SIG-M5 treated with dmso at 0.1 percent for 504 hours (cell line): ENCODE data around the gene SELL.
A peak's percentile ranks its signal among the peaks of the same experiment; 100 is the strongest.
"Not testable (repeated sequence)": the region's sequence is repeated elsewhere in the genome, so short reads cannot be mapped to it uniquely, and the experiment has no call there.

Source experiments
- DNase-seq: peaks from one replicate; lab custom pipeline; 2025; ENCODE audit not compliant: unreplicated experiment; lab: John Stamatoyannopoulos, UW

The SELL gene

DNA sequence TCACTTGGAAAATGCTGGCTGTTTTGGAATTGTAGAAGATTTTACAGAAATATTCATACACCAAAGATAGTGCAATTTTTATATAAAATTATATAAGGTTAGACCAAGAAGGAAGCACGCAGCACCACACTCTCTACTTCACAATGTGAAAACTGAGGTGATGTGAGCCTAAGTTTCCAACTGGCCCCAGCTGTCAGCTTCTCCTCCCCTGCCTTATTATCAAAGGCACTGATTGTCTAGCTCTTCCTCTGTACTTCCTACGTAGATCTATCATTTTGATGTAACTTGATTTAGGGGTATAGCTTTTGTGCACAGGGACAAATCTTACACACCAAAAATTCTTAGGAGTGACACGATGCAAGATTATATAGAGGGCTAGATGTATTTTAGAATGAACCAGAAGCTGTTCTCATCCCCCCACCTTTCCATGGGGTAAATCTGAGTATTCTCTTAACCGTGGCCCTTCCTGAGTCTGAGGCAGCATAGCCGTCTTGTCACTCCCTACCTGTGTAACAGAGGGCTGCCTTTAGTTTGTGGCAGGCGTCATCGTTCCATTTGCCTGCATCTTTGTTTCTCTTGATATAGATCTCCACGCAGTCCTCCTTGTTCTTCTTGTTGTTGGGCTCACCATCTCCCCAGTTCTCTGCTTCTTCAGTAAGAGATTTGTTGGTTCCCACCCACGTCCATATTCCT lies 3.4 kb downstream of the SELL start:
- DNase-seq = no peak

DNA sequence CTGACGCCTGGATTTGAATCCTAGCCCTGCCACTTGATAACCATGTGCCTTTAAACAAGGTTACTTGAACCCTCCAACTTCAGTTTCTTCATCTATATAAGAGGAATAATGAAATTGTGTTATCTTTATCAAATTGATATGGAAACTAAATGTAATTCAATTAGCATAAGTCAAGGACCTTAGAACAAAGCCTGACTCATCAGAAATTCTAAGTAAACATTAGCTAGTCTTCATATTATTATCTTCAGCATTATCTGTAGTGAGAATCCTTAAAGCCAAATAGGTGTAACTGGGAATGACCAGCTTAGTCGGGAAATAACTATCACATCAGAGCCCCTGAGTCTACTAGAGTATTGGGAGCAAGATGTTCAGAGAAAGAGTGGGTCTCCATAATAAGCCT lies 6.6 kb downstream of the SELL start:
- DNase-seq = no peak

DNA sequence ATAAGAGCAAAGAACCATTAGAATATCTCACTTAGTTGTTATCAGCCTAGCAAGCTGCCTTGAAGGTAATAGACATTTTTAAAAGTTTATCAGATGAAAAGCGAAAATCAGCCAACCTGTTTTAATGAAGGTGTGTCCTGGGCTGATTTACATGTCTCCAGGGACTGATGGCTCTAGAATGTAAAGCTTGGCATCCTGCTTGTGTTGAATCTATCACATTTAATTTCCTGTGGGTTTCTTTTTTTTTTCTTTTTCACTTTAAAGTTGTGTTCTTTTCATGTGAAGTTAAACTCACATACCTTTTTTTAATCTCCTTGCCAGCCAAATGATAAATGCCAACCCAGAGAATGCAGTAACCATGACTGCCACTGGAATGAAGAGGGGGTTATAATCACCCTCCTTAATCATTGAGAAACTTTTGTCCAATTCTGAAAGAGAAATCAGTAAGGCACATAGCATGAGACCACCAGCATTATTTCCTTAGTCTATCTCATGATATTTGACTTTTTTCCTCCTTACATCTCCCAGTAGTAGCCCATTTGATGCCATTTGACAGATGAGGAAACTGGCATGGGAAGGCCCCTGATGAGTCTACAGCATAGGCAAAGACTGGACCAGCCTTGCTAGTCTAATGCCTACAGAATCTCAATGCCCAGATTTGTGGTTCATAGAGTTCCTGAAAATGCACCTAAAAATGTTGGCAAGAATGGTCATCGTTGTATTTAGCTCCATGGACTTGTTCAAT lies 10.0 kb downstream of the SELL start:
- DNase-seq = no peak

DNA sequence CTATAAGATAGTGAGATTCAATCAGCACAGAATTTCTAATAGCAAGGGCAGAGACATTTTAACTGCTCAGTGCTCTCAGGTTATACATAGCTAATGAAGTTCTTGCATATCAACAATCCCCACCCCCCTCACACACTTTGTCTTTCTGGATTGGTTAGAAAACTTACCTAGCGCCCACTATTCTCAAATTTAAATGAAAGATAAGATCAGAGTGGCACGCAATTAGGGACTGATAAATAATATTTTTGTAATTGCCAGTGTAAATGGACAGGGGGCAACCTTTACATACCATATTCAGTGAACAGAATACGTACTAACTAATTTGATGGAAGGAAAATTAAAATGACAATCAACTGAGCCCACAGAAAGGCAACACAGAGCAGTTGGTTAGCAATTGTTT lies 11.7 kb downstream of the SELL start:
- no peak for DNase-seq

DNA sequence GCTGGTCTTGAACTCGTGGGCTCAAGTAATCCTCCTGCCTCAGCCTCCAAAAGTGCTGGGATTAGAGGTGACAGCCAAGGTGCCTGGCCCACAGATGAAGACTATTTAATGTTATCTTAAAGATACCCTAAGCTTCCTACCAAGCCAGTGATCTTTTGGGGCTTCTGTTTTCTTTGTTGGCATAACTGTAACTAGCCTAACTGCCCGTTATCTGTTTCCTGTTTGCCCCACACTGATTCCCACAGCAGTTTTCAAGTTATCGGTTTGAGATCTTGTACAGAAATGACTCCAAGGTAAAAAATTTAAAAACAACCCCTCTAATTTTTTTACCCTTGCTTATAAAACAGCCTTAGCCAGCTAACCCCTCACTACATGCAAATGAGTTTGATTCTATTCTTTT lies 12.4 kb downstream of the SELL start:
- no peak for DNase-seq

DNA sequence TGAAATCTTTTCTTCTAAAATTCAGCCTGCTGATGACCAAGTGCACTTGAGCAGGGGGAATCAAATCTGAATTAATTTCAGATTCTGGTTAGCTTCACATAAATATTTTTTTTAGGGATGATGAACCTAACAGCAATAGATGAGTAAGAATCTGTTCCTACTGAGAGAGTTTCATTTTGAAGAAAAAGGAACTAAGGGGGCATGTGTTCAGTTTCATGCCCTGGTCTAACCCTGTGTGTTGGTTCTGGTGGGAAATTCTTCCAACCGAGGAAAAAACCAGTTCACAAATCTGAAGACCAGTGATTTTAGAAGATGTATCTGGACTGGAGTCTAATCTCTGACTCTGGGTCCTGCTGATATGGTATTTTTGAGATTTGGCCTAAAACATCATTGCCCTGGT lies 13.7 kb downstream of the SELL start:
- peak; percentile 45 for DNase-seq

DNA sequence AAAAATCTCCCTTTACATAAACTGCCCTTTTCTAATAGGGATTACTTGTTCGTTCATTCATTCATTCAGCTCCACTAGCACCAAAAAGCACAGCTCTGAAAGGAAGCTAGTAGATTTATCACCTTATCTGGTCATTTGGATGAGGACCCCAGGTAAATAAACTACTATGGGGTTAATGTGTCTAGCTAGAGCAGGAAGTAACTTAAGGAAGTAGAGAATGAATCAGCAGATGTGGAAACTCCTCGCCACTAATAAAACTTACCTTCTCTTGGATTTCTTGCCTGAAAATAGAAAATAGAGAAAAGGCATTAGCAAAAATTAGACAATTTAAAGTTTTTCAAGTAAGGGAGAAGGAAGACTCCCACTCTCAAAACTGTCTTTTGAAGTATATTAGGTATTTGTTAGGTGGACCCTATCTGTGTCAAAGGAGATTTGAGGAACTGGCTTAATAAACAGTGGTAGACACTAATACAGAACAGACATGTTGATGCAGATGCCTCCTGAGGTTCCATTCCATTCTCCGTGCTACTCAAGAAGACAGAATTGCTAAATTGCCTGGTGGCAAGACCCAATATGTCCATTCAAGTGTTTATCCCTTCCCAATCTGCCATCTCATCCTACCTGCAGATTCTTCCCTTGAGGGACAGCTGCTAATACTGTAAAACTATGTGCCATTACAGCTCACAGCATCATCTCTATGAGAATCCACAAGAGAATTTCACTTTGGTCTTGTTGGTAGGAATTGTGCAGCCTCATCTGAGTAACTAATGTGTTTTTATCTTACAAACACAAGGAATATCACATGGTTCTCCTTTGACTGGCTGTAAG lies 14.9 kb downstream of the SELL start:
- no peak for DNase-seq

DNA sequence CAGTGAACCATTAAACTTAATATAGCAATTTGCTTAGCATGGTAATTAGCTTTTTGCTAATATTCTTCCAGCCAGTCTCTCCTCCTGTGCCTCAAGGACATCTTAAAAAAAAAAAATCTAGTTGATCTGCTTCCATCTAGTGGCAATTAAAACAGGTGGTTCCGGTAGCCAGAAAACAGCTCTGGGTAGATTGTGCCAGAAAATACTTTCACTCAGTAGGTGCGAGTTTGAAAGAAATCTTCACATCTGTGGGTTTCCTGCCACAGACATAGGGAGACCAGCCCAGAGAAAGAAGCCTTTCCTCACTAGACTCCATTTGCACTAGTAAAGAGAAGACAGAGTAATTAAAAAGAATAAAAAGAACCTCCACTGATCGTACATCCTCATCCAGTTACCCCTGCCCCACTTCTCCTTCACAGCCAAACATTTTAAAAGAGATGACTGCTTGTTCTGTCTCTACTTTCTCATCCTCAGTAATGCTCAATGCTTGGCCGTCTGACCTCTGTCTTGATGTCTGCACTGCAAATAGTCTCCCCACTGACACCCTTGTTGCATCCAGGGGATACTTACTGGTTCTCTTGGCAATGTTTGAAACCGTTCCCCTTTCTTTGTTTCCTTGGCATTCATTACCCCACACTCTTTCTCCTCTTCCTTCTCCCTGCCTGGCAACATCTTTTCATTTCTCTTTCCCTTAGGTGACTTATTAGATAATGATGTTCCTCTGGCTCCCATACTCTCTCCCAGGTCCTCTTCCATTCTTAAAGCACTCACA lies 16.9 kb downstream of the SELL start:
- DNase-seq = no peak

DNA sequence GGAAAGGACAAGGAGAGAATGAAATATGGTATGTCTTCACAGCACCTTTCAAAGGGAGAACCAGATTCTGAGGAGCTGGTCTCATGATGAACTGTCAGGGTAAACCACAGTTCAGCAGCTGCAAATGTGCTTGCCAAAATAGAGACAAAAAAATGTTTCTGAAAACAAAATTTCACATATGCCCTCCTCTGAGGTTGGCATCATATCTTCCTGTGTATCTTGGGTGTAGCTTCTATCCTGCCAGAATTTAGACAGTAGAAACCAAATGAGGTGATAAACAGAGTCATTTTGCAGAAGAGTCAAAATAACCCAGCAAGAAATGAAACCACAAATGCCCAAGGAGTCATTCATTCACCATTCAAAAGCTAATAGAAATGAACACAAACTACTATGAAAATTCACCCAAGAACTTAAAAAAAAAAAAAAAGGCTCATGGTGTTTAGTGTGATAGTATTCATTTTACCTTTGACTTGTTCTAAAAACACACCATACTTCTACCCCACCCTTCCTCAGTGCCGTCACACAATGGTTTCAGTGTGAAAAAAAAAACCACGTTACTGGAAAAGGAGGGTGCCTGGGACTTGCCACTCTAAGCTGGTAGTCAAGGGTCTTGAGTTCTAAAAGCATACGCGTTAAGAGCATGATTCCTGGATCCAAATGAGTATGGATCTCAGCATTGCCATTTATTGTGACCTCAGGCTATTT lies 18.5 kb downstream of the SELL start:
- no peak for DNase-seq

DNA sequence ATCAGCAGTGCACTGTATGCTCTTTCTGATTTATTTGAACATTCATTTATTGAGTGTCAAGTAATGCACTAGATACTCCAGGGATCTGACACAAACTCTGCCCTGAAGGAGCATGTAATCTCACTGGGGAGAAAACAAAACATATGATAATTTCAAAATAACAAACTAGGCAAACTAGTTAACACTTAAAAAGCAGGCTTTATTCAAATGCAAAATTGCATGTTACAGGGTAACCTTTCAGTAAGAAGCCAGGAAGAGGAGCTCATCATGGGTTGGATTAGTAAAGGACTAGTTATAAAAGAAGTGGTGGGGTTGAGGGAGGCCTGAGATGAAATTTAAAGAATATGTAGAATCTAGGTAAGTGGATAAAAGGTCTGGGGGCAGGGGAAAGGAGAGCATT lies 20.9 kb downstream of the SELL start:
- no peak for DNase-seq

DNA sequence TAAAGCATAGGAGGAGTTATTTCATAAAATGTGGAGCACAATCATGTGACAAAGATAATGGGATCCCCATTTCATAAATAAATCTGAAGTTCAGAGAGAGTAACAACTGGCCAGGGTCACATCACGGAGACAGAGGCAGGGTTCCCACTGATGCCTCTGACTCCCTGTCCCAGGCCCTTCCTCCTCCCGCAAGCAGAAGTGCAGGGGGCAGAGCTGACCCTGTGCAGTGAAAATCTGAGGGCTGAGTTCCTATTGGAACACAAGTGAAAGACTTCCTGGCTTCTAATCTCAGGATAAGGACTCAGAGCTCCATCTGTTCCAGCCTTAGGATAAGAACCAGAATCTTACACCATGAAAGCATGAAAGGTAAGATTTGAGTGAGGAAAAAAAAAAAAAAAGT lies 22.0 kb downstream of the SELL start:
- DNase-seq = no peak

DNA sequence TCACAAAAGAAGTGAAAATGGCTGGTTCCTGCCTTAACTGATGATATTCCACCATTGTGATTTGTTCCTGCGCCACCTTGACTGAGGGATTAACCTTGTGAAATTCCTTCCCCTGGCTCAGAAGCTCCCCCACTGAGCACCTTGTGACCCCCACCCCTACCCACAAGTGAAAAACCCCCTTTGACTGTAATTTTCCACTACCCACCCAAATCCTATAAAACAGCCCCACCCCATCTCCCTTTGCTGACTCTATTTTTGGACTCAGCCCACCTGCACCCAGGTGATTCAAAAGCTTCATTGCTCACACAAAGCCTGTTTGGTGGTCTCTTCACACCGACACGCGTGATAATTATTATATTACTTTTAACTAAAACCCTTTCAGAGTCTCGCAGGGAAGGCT lies 23.0 kb downstream of the SELL start:
- DNase-seq = not testable (repeated sequence)

DNA sequence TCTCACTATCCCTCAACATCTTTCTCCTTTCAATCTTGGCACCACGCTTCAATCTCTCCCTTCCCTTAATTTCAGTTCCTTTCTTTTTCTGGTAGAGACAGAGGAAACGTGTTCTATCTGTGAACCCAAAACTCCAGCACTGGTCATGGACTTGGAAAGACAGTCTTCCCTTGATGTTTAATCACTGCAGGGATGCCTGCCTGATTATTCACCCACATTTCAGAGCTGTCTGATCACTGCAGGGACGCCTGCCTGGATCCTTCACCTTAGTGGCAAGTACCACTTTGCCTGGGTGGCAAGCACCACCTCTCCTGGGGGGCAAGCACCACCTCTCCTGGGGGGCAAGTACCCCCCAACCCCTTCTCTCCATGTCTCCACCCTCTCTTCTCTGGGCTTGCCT lies 27.8 kb downstream of the SELL start:
- DNase-seq = no peak

DNA sequence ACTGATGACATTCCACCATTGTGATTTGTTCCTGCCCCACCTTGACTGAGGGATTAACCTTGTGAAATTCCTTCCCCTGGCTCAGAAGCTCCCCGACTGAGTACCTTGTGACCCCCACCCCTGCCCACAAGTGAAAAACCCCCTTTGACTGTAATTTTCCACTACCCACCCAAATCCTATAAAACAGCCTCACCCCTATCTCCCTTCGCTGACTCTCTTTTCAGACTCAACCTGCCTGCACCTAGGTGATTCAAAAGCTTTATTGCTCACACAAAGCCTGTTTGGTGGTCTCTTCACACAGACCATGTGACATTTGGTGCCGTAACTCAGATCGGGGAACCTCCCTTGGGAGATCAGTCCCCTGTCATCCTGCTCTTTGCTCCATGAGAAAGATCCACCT lies 28.3 kb downstream of the SELL start:
- not testable (repeated sequence) for DNase-seq

DNA sequence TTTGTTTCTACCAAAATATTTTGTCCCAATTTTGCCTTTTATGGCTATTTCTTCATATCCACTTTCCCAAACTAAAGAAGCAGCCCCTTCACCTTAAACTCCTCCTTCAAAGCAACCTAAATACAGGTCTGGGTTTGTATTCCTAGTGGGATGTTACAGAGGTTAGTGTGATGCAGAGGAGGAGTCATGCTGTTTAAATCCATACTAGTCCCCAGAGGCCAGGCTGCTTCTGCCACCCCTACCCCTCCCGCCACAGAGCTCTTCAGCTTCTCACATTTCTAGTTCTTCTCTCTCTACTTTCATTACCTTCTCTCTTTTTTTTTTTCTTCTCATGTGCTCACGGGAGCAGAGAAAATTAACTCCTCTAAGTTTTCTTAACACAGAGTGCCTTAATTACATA lies 29.3 kb downstream of the SELL start:
- no peak for DNase-seq

DNA sequence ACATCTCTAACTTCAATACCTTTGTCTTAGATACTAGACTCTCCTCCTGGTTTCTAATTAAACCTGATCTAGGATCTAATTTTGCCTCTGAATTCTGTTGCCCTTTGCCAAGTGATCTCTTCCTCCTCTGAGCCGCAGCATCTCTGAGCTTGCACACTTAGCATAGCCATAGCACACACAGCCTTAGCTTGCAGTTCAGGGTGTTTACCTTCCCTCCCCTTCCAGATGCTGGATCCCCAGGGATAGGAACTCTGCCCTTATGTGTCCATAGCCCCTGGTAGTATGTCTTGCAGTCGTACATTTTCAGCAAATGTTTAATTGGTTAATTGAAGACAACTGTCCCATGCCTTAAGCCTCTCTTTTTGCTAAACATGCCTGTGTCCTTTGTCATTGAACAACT lies 30.3 kb downstream of the SELL start:
- DNase-seq = no peak

DNA sequence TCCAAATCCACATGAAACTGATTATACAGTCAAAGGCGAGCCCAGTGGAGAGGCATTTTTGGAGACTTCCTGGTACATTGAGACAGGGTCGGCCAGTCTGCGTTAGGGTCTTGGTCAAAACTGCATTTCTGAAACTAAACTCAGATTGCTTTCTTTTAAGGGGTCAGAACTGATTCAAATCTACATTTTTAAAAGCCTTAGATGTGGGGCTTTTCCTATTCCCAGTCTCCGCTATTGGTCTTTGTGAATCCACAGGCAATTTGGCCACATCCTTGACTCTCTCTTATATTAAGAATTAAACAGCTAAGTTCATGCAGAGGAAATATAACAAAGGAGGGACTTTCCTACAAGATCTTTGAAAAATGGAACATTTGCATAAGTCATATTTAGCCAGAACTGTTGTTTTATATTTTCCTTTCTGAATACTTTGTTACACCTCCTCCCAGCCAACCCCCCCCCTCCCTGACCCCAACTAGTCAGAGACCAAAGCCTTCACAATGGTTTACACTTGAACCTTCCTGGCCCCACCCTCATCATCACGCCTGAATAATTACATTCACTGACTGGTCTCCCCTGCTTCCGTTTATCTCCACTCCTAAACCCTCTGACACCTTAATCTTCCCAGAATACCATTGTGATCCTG lies 30.9 kb downstream of the SELL start:
- no peak for DNase-seq

DNA sequence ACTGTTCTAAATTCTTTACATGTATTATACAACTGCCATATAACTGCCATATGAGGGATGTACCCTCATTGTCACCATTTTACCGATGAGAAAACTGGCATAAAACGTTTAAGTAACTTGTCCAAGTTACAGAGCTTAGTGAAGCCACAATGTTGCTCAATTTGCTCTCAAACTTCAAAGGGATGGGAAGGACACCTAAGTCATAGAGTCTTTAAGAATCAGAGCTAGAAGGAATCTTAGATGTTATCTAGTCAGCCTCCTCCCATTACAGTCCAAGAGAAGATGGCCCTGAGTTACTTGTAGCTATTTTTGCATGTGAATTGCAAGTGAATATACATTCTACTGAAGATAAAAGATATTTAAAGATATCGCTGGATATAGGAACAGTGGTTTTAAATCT lies 31.7 kb downstream of the SELL start:
- DNase-seq = no peak

DNA sequence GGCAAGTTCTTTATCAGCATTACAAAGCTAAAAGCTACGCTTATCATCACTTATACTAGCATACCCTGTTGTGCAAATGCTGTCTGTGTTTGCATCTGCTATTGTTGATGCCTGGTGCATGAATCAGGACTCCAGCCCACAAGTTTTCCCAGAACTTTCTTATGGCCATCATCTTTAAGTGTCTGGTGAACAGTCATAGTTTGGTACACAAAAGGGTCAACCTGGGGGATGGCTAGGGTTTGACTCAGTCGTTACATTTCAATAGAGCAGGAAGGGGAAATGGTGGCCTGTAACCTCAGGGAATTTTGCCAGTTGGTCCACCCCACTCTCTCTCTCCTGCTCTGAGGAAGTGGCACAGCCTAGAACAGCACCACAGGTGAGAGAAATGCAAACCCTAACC lies 35.4 kb downstream of the SELL start:
- DNase-seq = no peak

DNA sequence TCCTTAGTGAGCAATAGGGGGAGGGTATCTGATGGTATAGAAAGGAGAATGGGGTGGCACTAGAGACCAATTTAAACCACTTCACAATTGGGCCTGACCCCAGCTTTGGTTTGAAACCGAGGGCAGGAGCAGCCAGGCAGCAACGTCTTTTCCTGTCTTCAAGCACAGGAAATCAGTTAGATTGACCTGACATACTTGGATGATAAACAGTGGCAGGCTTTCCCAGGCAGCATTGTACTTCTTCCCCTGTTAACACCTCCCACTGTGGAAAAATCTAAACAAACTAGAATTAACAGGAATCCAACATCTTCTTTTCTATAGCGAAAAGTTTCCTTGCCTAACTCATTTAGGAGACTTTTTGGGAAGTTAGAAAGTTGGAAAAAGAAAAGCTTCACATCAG lies 40.6 kb downstream of the SELL start:
- DNase-seq = no peak
